NCI-H82 (cell line): ENCODE data around the gene LMAN2.

ENCODE experiments used
- DNase-seq: peaks from one replicate; lab custom pipeline; 2025; lab: John Stamatoyannopoulos, UW

Gene LMAN2

DNA sequence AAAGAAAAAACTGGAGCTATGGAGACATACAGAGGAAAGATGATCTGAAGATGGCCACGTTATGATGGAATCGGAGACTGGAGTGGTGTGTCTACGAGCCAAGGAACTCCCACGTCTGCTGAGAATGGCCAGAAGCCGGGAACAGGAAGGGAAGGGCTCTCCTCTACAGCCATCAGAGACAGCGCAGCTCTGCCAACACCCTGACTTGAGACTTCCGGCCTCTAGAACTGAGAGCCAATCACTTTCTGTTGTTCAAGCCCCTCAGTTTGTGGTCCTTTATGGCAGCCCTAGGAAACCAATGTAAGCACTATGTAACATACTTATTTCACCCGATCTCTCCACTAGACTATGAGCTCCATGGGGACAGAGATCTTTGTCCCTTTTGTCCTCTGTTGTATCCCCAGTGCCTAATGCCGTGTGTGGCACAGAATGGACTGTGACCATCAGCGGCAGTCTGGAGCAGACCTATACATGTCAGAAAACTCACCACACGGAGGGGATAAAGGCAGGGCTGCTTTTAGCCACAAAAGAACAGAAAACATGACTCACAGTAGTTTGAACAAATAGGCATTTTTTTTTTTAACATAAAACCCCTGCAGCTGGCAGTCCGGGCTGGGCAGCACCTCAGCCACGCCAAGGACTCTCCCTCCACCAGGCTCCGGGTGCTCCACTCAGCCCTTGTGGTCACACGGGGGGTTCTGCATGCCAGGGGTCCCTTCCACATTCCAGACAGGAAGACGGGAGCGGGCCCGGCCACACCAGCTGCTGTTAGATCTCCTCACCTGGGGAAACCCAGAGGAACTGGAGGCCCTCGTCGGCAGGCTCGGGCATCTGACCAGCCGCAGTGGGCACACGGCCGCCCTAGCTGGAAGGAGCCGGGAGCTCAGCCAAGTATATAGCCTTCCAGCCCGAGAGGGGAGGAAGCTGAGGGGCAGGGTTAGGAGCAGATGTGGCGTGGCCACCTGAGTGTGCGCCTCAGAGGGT lies 23.6 kb downstream of the LMAN2 start:
- no peak for DNase-seq

GRCh38 chr5:177325868-177326381 lies 25.5 kb downstream of the LMAN2 start:
- DNase-seq: no peak

DNA sequence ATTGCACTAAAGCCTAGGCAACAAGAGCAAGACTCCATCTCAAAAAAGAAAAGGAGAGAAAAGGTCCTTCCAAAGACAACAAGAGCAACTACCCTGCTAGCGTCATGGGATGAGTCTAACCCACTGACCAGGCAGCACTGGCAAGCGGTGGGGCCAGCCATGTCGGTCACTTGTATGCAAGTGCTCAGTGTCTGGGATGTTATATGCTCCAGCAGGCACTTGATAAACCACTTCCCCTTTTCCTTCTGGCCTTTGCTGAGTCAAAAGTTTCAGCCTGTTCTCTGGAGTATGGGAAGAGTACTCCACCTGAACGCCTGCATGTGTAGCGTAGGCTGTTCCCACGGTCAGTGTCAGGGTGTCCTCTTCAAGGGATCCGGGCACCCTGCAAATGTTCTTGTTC lies 30.6 kb downstream of the LMAN2 start:
- no peak for DNase-seq

DNA sequence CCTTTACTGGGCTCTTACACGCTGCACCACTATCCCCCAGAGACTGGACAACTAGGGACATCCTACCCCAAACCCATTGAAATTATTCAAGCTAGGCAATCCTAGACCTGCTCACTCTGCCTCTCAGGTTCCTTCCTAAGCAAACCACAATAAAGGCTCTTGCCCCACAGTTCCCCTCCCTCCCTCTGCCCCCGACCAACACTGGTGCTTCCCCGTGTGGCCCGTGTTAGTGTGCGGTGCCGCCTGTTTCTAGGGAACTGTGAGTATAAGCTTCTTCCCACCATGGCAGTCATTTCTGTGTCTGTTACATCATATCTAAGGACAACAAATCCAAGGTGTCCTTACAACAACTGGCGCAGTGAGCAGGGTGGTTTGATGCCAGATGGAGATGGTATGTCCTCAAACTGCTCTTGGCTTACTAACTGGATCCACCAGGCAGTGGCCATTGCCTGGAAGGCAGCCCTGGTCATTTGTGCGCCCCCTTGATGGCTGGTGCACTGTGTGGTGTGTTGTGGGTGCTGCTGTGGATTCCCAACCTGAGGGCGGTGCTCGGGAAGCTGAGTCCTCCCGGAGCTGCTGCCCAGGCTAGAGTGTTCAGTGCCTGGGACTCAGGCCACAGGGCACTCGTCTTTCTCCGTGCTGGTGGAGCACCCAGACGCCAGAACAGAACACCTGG lies 31.4 kb downstream of the LMAN2 start:
- DNase-seq: no peak

- DNase-seq: peak; percentile 76
Measured at GRCh38 chr5:177317959-177318377, 33.5 kb downstream of the LMAN2 start.

DNA sequence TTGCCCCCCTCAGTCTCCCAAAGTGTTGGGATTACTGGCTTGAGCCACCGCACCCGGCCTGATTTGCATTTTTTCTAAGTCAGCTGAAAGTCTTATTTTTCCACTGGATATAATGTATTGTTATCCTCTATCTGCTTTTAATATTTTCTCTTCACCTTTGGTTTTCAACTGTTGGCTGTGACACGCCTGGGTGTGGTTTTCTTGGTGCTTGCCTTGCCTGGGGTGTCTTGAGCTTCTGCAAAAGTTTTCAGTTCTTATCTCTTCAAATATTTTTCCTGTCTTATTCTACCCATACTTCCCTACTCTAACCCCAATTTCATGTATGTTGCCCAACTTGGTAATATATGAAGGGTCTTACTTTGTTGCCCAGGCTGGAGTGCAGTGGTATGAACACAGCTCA lies 35.5 kb downstream of the LMAN2 start:
- no peak for DNase-seq

- no peak for DNase-seq
Measured at GRCh38 chr5:177315411-177315810, 36.1 kb downstream of the LMAN2 start.

- DNase-seq: no peak
Measured at GRCh38 chr5:177314376-177315342, 36.8 kb downstream of the LMAN2 start.

DNA sequence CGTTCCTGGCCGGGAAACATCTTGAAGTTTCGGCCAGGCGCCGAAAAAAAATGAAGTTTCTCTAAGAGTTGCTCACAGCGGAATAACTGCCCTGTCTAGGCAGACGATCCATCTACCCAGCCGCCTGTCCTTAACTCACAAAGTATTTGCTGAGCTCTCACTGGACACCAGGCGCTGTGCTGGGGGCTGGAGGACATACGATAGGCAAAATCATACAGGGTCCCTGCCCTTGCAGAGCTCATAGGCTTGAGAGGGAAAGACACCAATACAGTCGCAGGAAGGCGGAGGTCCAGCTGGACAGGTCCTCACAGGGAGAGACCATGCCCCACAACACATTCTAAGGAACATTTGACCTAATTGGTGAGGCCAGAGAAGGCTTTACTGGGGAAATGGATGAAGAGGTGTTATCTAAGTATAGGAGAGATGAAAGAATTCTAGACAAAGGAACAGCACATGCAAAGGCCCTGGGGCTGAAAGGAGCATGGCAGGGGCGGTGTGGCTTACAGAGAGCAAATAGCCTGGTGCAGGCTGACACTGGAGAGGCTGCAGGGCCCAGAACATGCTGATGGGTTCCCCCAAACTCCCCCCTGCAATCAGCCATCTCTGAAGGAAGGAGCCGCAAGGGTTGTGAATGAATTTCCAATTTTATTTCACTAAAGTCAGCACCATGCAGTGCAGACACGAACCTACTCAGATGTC lies 37.8 kb downstream of the LMAN2 start:
- no peak for DNase-seq

GRCh38 chr5:177312649-177313181 lies 38.8 kb downstream of the LMAN2 start:
- peak; percentile 66 for DNase-seq

DNA sequence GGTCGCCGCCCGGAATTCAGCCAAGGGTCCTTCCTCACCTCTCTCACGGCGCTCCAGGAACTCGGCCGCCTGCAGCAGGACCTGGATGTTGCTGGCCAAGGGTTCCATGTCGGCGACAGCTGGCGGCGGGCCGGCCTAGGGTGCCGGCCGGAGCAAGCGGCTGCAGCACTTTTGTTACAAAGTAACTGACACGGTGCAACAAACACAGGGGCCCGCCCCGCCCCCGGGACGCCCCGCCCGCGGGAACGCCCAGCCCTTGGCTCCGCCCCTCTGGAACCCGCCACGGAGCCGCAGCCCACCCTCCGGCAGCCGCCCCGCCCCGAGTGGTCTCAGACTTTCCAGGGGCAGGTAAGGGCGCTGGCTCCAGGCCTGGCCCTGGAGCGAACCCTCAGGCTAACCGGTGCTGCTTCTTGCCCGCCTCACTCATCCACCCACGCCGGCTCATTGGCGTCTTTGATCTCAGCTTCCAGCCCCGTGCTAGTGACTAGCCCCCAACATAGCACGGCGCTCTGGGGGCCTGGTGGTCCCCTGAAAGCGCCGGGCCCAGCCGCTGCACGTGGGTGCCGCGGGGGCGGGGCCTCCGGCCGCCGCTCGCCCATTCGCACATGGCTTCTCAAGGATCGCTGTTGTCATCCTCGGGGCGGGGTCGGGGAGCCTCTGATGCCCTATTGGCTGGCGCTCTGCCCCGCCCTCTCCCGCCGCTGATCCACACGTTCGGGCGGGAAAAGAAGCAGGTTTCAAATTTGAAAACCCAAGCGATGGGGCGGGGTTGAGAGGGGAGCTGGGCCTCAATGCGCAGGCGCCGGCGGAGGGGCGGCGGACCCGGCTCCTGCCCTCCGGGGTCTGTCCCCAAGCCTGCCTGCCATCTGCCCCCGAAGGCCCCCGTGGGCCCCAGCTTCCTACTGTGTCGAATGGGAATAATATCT lies 39.5 kb downstream of the LMAN2 start, which contains the start of gene MXD3:
Gene MXD3 (minus strand): TSS at position 176 of the 926 bp plus-strand sequence. CDS start 68 bp downstream, at position 108.
- peak; percentile 99 for DNase-seq

DNA sequence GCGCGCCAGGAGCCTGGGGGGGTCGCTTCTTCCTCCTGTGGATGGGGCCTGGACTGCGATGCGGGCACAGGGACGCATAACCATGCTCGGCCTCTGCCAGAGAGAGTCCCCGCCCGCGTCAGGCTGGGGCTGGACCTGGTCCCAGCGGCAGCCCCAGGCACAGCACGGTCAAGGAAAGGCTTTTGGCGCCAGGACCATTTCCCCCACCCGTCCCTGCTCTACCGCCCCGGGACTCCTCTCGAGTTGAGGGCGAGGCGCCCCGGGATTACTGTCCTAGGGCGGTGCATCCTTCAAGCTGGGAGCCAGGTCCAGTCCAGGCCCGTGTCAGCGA lies 40.1 kb downstream of the LMAN2 start:
- DNase-seq: no peak

GRCh38 chr5:177310757-177311391 lies 40.6 kb downstream of the LMAN2 start:
- DNase-seq: peak; percentile 79

GRCh38 chr5:177310332-177310731 lies 41.1 kb downstream of the LMAN2 start:
- no peak for DNase-seq

- DNase-seq: peak; percentile 80
Measured at GRCh38 chr5:177309351-177310191, 41.9 kb downstream of the LMAN2 start.

DNA sequence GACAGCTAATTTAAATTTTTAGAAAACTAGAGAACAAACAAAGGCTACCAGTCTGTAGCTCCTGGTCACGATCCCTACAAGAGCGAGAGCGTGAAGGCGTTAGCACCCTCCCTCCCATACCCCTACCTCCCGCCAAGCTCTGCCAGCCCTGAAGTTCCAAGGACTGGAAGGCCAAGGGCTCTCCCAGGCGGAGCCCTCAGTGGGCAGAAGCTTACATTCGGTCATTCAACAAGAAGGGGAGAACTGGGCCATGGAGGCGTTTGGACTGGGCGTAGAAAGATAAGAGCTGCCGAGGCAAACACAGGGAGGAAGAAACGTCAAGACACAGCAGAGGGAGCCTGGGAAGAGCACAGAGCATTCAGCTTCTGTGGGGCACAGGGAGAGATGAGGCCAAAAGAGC lies 42.7 kb downstream of the LMAN2 start:
- no peak for DNase-seq

GRCh38 chr5:177307544-177308363 lies 43.7 kb downstream of the LMAN2 start:
- DNase-seq: no peak
